Activated T-helper 1 cell treated with anti-CD3 and anti-CD28 coated beads, Interleukin-2, amount 50 U/mL, for 16 hours (primary cell): ENCODE results near the gene STIM1.
"Not testable (repeated sequence)": the region's sequence is repeated elsewhere in the genome, so short reads cannot be mapped to it uniquely, and the experiment has no call there.

Source experiments
- DNase-seq, 2 donors: peaks; one replicate each; pipeline ENCODE4 v3.0.0-alpha.2; 2020; ENCODE audit warnings: low read depth in 1 of 2, low spot score in 1 of 2

STIM1 gene

DNA sequence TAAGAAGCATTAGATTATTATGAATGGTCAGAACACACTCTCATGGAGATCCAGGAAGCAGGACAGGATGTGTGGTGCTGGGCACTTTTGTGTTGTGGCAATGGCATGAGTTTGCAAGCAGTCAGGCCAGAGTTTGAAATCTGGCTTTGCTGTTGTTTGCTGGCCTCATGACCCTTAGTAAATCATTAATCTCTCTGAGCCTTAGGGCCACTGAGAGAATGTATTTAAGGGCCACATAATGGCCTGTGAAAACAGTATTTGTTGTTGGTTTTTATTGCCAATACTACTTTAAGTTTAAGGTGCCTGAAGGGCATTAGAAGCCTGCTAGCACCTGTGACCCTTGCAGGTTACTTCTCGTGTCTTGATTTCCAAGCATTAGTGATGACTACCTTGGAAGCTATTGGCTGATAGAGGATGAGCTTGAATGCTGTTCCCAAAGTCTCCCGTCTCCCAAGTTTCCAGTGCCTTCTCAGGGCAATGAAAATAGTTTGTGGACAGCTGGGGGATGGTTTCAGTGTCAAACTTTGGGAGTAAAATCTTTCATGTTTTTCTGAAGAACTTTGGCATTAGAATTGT lies 24.6 kb downstream of the STIM1 start:
- DNase-seq = no peak

DNA sequence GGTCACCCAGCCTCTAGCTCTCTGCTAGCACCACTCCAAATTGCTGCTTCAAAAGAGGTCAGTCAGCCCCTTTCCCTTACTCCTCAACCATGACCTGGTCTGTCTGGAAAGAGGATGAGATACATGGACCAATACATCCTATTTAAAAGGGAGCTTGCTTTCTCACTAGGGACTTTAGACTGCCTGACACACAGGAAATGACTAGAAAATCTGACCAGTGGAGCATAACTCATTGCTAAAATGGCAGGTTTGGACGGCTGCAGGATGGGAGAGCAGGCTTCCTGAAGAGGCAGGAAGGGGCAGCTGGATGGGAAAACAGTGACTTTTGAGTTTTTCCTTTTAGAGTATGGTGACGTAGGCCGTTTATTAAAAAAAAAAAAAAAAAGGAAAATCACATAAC lies 25.3 kb downstream of the STIM1 start:
- DNase-seq = no peak

DNA sequence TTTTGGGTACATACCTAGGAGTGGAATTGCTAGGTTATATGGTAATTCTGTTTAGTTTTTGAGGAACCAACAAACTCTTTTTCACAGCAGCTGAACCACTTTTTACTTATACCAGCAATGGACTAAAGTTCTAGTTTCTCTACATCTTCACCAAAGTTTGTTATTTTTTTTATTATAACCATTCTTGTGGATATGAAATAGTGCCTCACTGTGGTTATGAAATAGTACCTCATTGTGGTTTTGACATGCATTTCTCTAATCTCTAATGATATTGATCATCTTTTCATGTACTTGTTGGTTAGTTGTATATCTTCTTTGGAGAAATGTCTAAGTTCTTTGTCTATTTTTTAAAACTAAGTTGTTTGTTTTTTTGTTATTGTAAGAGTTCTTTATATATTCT lies 27.2 kb downstream of the STIM1 start:
- no peak for DNase-seq

DNA sequence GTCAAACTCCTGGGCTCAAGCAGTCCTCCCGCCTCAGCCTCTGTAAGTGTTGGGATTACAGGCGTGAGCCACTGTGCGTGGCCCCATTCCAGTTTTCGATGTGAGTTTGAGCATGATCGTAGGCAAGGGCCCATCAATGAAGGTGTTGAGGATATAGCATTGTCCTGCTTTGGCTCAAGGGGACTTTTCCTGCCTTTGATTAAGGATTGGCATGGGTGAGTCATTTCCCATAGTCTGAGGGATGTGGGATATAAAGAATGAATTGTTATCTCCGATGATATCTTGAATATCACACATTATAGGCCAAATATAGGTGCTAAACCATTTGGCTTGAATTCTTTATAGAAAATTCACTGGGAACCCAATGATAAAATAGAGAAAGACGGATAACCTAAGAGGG lies 30.4 kb downstream of the STIM1 start:
- DNase-seq = no peak

DNA sequence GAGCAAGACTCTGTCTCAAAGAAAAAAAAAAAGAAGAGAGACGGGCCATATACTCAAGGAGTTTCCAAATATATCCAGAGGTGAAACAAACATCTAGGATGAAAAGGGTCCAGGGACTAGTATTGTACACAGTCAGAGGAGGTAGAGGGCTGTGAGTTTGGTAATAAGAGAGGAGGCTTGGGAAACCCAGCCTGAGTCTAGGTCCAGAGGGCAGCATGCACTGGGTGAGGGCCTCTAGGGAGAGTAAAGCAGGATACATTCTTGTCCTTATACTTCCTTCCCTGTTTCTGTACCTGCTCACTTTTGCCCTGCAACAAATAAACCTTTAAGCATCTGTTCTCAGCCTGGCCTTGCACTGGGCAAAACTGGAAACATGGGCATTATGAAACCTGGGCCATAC lies 31.5 kb downstream of the STIM1 start:
- DNase-seq = no peak

DNA sequence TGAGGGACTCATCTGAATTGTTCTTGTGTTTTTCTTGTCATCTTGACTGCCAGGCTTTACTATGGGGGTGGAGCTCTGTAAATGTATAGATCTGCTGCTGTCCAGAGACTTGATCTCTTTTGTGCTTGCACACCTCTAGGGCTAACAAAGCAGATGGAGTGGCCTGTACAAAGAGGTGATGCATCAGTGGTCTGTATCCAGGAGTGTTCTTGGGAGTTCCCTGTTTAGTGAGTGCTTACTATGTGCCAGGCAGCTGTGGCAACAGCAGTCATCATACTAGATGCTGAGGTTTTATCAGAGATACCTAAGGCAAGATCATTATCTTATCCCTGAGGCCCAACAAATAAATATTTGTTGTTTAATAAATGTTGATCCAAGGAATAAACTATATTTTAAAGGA lies 33.4 kb downstream of the STIM1 start:
- no peak for DNase-seq

DNA sequence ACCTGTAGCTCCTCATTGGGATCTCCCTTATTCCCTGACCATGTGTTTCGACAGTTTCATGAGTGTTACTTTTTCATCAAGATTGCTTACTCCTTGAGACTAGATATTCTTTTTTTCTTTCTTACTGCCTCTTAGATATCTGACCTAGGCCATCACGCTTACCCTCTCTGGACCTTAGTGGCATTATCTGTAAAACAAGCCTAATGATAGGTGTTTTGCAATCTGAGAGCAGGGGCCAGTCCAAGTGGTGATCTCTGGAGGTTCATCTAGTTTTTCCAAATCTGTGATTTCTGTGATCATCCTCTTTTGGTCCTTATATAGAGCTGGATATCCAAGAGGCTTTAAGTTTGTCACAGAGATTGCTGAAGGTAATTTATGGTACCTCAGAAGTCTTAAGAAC lies 34.5 kb downstream of the STIM1 start:
- DNase-seq = no peak

DNA sequence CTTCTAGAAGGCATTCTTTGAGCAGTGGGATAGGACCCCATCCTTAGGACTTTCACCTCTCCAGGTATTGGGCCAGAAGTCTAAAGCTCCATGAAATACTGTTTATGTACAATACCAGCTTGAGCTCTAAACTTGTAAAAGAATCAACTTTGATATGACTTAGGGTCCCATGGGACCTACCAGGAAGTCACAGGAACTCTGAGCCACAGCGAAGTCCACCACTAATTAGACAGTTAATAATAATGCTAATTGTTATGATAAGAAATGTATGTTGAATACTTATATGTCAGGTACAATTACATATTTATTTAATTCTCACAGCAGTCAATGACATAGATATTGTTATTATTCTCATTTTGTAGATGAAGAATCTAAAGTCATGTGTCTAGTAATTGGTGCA lies 35.3 kb downstream of the STIM1 start:
- DNase-seq = no peak

DNA sequence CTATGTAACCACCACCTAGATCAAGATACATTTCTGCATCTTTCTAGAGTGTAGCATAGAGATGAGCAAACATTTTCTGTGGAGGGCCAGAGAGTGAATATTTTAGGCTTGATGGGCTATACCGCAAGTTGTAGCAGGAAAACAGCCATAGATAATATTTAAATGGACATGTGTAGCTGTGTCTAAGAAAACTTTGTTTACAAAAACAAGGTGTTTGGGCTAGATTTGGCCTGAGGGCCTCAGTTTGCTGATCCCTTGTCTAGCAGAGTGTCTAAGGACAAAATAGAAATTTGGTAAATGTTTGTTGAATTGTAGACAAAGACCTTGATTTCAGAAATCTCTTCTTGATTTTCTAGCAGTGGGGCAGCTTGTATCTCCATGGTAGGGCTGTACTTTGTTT lies 36.3 kb downstream of the STIM1 start:
- DNase-seq = no peak

DNA sequence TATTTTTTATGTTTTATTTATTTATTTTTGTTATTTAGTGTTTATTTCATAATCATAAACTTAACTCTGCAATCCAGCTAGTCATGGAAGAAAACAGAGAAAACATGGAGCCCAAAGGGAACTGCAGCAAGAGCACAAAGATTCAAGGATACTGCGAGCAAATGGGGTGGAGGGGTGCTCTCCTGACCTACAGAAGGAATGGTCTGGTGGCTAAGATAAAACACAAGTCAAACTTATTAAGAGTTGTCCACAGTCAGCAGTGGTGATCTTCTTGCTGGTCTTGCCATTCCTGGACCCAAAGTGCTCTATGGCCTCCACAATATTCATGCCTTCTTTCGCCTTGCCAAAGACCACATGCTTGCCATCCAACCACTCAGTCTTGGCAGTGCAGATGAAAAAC lies 36.7 kb downstream of the STIM1 start:
- DNase-seq = no peak

DNA sequence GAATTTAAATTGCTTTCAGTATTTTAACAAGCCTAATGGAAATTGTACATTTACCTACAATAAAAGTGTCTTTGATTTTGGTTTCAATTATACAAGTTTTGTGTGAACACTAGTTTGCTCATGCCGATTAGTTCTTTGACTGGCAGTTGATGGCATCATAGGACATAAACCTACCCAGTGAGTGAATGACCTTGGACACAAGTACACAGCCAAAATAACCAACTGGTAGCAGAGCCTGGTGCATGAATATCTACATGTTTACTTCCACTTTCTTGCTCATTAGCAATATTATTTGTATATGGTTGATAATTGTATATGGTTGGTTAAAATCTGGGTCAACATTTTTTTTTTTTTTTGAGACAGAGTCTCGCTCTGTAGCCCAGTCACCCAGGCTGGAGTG lies 37.8 kb downstream of the STIM1 start:
- no peak for DNase-seq

DNA sequence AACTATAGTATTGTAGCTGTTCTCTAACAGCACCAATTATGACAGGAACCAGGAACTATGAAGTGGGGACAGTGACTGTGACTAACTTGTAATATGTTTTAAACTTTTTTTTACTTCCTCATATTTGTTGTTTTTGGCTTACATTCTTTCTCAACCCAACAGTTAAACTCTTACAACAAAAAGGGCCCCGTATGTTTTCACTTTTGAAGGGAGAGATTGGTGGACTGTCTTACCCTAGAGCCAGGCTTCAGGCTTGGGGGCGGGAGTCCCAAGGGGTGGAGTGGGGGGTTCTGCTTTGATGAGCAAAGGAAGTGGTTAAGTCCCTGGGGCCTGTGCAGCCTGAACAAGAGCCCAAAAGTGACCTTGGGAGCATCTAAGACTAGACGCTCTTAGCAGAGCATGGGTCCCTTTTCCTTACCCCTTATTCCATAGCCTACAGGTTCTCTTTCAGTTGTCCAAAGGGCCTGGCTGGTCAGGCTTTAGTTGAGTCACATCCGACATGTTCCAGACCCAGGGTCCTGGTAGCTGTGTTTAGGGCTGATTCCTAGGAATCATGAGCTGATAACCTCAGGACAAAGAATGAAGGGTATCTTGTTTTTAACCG lies 38.8 kb downstream of the STIM1 start:
- DNase-seq = no peak

DNA sequence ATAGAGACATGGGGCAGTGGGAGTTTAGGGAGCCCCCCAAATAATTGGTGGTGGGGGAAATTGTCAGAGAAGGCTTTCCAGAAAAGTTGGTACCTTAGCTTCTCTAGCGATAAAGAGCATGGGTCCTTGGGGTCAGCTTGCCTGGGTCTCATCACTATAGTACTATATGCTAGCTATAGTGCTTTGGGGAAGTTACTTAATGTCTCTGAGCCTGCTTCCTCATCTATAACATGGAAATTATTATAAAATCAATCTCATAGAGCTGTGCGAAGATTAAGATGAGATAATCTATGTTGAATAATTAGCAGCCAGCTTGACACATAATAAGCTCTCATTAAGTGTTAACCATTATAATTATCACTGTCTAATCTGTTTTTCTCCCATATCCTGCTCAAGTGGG lies 41.2 kb downstream of the STIM1 start:
- DNase-seq = no peak

DNA sequence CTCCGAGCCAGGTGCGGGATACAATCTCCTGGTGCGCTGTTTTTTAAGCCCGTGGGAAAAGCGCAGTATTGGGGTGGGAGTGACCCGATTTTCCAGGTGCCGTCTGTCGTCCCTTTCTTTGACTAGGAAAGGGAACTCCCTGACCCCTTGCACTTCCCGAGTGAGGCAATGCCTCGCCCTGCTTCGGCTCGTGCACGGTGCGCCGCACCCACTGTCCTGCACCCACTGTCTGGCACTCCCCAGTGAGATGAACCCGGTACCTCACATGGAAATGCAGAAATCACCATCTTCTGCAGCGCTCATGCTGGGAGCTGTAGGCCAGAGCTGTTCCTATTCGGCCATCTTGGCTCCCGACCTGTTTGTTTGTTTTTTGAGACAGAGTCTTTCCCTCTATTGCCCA lies 44.8 kb downstream of the STIM1 start:
- DNase-seq = not testable (repeated sequence)

DNA sequence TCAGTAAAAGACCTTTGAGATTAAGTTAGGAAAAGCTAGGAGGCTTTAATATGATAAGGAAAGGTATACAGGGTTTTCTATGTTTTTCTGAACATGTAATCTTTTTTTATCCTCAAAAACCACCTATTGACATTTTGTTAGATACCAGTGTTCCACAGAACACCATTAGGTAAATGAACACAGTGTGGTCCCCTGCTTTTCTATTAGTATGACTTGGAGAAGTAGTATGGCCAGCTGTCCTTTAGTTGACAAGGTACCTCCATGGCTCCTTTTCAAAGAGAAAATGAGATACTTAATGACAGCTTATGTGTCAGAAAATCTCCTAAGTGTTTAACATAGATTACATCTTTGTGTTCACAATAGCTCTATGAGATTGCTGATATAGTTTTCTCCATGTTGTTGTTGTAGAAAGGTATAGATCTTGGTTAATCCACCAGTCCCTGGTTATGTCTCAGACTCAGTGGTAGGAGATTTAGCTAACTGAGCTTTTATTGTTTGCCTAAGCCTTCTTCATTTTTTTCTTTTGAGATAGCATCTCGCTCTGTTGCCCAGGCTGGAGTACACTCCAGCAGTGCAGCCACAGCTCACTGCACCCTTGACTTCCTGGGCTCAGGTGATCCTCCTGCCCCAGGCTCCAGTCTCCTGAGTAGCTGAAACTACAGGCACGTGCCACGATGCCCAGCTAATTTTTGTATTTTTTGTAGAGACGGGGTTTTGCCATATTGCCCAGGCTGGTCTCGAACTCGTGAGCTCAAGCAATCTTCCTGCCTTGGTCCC lies 46.0 kb downstream of the STIM1 start:
- DNase-seq = no peak

DNA sequence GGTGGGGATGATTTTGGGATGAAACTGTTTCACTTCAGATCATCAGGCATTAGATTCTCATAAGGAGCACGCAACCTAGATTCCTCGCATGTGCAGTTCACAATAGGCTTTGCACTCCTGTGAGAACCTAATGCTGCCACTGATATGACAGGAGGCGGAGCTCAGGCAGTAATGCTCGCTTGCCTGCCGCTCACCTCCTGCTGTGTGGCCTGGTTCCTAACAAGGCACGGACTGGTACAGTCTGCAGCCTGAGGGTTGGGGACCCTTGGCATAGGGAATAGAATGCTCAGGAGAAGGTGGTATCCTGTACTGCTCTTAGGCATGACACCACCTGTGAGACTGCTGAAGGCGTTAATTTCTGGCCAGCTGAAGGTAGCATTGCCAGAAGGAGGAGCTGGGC lies 47.0 kb downstream of the STIM1 start:
- DNase-seq = no peak

DNA sequence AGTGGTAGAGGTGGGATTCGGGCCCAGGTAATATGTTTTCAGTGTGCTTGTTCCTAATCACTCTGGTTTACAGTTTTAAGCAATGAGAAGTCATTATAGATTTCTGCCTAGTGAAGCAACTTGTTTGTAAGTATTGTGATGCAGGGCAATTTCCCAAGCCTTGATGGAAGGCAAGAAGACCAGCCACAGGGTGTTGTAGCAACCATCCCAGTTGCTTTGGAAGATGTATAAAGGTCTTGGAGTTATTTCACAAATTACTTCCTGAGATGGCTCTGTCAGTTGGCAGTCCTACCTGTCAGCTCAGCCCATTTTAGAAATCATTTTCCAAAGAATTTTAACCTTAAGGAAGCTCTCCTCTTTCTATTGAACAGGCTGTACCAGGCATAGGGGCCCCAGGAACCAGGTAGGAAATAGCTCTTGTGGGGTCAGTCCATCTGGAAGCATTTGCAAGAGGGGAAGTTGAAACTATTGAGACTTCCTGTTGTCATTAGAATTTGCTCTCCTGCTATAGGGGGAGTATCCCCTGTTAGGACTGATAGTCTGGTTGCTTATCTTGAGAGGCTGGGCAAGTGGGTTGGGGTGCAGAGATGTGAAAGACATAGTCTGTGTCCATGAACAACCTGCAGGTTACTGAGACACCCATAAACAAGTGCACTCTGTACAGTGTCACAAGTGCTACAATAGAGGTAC lies 47.9 kb downstream of the STIM1 start:
- DNase-seq = no peak

DNA sequence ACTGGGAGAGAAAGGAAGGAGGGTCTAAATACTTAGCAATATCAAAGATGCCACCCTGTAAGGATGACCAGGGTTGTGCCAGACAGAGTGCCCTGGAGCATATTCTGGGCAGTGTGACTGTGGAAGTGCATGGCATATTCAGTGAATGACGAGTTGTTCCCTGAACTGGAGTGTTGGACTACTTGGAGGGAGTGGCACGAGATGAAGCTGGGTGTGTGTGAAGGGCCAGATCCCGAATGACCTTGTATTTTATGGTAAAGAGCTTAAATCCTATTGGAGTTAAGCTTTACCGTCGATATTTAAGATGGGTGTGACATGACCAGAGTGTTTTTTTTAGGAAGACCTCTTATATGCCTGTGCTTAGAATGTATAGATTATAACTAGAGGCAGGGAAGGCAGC lies 48.8 kb downstream of the STIM1 start:
- no peak for DNase-seq

DNA sequence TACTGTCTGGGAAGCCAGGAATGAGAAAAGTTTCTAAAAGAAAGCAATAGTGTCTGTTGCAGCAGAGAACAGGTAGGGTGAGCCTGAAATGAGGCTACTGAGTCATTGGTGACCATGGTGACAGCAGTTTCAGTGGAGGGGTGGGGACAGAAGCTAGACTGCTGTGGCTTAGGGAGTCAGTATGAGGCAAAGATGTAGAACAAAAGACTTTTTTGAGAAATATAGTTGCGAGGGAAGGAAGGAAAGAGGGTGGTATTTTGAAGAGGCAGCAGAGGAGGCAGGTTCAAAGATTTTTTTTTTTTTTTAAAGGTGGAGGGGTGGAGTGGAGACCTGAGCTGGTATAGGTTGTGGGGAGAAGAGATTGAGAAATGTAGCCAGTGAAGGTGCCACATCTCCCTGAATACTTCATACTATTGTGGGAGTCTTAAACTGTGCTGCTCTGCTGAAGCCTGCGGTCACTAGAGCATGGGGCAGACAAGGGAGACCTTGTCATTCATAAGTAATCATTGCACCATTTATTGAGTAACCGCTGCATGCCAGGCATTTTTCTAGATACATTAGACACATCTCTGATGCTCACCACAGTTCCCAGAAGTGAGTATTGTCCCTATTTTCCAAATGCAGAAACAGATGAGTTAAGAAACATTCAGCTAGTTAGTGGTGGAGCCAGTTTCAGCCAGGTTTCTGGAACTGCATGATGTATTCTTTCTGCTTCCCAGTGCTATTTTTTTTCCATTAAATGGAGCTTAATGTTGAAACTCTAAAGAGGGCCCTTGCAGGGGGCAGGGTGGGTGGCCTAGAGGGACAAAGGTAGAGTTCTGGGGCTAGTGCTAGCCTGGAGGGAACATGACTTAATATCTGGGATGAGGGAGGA lies 49.9 kb downstream of the STIM1 start:
- peak; percentile 17 to 38 for DNase-seq

DNA sequence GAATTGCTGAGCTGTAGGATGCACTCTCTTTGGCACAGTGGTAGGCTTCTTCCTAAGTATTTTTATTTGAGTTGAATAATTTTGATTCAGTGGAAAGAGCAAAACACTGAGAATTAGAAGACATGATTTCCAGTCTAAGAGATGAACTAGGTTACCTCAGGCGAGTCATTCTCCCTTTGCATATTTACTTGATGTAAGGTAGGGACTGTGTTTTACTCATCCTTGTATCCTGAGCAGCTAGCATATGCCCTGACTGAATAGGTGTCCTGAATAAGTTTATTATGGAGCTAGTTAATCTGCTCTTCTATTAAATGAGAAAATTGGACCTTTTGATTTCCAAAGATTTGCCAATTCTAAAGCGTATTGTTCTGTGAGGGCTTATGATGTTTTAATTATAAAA lies 50.7 kb downstream of the STIM1 start:
- DNase-seq = no peak

DNA sequence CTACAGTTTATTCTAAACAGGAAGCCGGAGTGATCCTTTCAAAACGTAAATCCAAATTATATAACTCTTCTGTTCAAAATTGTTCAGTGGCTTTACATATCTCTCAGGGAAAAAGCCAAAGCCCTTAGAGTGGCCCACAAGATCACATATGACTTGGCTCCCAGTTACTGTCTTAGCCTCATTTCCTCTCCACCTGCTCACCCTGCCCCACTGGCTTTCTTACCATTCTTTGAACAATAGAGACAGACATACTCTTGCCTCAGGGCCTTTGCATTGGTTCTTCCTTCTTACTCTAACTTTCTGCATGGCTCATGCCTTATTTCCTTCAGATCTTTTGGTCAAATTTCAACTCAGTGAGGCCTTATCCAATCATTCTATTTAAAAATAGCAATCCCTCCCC lies 52.1 kb downstream of the STIM1 start:
- DNase-seq = no peak
